ENCODE measurements around the gene REV3L.

DNA sequence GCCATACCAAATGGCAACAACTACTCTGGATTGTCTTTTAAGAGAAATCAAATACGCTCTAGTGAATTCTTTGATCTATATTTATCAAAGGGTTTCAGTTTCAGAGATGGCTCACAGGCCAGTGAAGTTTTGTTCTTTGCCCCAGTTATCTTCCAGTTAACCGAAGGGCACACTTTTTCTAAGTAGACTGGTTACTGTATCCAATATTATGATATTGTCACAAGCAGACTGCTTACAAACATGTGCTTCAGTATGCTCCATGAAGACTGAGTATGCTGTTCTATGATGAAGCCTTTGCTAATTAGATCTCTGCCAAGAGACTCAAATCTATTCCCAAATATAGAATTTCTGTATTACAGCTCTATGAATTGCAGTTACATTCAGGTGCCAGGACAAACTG is 181.1 kb downstream of the REV3L start:
- TF ChIP-seq, protein P1, sequence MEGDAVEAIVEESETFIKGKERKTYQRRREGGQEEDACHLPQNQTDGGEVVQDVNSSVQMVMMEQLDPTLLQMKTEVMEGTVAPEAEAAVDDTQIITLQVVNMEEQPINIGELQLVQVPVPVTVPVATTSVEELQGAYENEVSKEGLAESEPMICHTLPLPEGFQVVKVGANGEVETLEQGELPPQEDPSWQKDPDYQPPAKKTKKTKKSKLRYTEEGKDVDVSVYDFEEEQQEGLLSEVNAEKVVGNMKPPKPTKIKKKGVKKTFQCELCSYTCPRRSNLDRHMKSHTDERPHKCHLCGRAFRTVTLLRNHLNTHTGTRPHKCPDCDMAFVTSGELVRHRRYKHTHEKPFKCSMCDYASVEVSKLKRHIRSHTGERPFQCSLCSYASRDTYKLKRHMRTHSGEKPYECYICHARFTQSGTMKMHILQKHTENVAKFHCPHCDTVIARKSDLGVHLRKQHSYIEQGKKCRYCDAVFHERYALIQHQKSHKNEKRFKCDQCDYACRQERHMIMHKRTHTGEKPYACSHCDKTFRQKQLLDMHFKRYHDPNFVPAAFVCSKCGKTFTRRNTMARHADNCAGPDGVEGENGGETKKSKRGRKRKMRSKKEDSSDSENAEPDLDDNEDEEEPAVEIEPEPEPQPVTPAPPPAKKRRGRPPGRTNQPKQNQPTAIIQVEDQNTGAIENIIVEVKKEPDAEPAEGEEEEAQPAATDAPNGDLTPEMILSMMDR (IDR thresholded peaks at IDR 0.05) = no peak
- TF ChIP-seq EP300 (IDR thresholded peaks at IDR 0.05) = no peak
- TF ChIP-seq POLR2AphosphoS5 (IDR thresholded peaks at IDR 0.05) = no peak

Measured in esophagus muscularis mucosa (tissue), 4 donors.